ENCODE data around the gene C19orf44.

DNA sequence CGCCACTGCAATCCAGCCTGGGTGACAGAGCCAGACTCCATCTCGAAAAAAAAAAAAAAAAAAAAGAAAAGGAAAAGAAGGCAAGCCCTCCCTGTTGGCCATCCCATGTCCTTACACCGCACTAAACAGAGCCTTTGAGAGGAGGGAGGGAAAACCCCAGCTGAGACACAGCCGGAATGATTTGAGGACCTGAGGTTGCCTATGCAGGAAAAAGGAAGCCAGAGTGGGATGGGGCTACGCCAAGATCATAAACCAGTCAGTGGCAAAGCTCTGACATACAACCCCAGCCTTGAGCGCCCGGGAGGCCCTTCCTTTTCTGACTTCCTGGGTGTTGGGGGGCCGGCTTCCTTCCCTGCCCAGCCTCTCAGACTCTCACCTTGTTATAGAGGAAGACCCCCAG, 58.6 kb downstream of the C19orf44 start:
- TF ChIP-seq, protein P1, sequence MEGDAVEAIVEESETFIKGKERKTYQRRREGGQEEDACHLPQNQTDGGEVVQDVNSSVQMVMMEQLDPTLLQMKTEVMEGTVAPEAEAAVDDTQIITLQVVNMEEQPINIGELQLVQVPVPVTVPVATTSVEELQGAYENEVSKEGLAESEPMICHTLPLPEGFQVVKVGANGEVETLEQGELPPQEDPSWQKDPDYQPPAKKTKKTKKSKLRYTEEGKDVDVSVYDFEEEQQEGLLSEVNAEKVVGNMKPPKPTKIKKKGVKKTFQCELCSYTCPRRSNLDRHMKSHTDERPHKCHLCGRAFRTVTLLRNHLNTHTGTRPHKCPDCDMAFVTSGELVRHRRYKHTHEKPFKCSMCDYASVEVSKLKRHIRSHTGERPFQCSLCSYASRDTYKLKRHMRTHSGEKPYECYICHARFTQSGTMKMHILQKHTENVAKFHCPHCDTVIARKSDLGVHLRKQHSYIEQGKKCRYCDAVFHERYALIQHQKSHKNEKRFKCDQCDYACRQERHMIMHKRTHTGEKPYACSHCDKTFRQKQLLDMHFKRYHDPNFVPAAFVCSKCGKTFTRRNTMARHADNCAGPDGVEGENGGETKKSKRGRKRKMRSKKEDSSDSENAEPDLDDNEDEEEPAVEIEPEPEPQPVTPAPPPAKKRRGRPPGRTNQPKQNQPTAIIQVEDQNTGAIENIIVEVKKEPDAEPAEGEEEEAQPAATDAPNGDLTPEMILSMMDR (IDR thresholded peaks at IDR 0.05; ENCODE audit: low read depth, low read length): no peak
- TF ChIP-seq EZH2phosphoT487 (IDR thresholded peaks at IDR 0.05; ENCODE audit: low read depth): no peak

All from OCI-LY3 (cell line).